HG02885 (cell line): Measurements from ENCODE around the gene TRIM42.

Experiments used
- ATAC-seq: cut with Tn5 transposase; IDR thresholded peaks from one replicate; pipeline ENCODE4 v1.9.1; 2021; ENCODE audit warnings: mild to moderate bottlenecking; ENCODE audit not compliant: unreplicated experiment, poor library complexity

The TRIM42 gene

DNA sequence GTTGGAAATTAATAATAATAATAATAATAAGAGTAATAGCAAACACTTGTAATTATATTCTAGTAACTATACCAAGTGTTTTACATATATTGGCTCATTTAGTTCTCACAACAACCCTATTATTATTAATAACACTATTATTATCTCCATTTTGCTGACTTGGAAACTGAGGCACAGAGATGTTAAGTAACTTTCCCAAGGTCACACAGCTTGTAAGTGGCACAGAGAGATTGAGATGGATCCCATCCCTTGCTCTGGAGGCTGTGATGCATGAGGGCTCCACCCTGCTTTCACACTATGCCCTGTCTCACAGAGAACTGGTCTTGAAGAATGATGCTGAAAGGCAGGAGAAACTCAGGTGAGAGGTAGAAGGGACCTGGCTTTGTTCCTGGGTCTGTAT is 31.9 kb downstream of the TRIM42 start:
- no peak for ATAC-seq

DNA sequence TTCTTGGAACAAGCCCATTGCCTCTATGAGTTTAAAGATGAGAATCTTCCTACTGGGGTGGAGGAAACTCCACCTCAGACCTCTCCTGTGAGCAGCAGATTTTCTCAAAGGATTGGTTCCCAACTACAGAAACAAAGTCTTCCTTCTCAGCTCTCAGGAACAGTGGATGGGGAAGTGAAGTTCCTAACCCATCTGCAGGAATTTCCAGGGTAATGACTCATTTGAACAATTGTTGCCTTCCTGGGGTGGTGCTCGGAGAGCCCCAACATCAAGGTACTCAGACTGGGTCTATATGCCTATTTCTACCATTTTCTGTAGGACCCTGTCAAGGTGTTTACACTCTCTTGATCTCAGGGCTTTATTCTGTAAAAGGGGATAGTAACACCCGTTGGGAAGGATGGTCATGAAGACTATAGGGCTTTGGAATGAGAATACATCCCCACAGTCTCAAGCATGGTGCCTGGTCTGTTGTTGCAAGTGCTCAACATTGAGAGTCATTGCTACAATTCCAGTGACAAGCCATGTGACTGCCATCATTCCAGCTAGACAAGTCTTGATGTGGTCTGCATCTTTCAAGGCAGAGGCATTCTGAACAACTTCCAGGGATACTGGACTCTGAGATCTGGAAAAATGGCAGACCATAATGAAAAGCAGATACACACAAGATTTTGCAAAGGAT is 33.0 kb downstream of the TRIM42 start:
- no peak for ATAC-seq

DNA sequence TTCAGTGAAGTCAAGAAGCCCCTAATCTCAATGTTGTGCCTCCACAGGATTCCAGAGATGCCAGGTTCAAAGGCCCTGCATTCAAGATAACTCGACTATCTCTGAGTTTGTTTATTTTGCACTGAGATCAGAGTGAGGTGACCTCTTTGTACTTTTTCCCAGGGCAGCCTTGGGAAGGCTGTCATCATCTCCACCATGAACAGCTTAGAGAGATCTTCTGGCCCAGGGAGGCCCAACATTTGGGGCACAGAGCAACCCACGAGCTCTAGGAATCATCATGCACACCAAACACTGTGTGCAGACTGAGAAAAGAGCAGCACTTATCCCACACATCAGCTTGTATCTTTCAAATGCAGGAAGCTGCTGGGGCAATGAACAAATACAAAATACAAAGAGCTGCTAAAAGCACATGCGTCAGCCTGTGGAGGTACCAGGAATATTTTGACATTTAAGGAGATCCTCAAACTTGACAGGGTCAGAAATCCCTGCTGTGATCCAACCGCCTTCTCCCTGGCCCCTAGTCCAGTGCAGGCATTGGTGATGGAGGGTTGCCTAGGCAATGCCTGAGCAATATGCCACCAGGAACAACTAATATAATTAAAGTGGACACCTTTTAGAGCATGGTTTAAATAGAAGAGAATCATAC is 33.6 kb downstream of the TRIM42 start:
- ATAC-seq = no peak

DNA sequence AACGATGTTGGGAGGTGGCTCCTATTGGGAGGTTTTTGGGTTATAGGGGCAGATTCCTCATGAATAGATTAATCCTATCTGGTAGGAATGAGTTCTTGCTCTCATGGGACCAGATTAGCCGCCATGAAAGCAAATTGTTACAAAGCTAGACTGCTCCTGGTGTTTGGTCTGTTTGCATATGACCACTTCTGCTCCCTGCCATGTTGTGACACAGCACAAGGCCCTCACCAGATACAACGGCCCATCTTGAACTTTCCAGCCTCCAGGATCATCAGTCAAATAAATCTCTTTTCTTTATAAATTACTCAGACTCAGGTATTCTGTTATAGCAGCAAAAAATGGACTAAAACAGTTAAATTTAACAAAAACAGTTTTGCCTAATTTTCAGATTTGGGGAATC is 34.4 kb downstream of the TRIM42 start:
- no peak for ATAC-seq

DNA sequence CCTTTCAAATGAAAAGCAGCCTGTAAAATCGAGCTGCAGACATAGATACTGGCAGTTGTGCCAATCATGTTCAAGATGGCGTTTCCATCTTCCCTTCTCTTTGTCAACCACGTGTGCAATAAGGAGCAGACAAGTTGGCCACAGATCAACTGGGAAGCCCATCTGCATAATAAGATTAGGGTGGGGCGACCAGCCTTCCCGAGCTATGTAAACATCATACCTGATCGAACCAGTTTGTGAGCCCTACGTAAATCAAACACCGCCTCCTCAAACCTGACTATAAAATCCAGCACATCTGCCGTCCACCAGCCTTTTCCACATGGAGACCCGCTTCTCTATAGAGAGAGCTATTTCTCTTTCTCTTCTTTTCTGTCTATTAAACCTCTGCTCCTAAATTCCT is 37.2 kb downstream of the TRIM42 start:
- ATAC-seq = no peak

DNA sequence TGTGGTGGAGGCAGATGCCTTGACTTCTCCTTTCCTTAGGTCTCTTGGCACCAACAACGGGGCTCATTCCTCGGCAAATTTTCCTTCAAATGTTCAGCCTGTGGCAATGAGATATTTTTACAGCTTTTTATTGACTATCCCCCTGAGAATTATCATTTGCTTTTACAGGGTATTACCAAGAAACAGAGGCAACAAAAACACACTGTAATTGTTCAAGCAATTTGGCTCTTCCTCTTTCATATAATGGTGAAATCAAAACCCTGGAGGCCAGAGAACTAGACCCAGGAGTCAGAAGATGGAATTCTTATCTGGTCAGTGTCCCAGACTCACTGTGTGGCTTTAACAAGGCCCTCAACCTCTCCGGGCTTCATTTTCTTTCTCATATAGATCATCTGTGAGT is 40.1 kb downstream of the TRIM42 start:
- ATAC-seq = no peak

DNA sequence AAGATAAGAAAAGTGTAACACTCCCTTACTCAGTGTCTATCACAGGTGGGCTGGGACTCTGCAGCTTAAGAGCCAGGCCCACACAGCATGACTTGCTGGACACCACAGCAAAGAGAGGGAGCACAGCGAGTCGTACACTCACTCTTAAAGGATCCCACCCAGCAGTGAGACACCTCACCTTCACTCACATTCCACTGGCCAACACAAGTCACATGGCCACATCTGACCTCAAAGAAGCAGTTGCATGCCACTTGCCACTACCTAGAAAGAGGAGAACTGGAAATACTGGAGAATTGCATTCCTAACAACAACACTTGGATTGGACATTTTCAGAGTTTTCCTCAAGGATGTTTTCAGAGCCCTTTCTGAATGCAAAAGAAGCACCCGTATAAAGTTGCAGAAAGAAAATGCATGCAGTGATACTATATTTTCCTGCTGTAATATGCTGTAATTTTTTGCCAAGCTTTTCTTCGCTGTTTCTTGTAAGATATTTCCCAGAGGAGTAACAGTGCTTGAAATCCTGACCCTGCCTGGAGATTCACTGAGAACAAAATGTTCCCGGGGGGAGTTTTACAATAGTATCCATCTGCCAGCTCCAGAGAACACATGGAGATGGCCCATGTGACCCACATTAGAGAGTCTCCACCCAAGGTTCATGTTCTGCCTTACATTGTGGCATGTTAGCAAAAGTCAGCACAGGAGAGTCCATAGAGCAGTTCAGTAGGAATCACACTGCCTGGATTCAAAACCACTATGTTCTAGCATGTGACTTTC is 42.2 kb downstream of the TRIM42 start:
- ATAC-seq = no peak

DNA sequence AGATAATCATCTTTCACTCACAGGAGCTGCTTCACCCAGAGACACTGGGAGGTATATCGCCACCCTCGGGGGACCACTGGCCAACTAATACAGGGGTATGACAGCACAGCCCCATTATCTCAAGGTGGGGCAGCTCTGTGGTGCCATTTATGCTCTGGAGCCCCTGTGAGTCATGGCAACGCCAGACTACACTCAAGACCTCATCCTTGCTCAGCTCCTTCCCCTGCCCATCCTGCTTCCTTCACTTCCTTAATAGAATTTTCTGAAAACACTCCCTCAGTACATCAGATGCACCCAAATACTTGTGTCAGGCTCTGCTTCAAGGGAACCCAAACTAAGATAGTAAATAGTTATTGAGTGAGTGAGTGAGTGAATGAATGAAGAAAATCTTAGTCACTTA is 45.7 kb downstream of the TRIM42 start:
- ATAC-seq = no peak

DNA sequence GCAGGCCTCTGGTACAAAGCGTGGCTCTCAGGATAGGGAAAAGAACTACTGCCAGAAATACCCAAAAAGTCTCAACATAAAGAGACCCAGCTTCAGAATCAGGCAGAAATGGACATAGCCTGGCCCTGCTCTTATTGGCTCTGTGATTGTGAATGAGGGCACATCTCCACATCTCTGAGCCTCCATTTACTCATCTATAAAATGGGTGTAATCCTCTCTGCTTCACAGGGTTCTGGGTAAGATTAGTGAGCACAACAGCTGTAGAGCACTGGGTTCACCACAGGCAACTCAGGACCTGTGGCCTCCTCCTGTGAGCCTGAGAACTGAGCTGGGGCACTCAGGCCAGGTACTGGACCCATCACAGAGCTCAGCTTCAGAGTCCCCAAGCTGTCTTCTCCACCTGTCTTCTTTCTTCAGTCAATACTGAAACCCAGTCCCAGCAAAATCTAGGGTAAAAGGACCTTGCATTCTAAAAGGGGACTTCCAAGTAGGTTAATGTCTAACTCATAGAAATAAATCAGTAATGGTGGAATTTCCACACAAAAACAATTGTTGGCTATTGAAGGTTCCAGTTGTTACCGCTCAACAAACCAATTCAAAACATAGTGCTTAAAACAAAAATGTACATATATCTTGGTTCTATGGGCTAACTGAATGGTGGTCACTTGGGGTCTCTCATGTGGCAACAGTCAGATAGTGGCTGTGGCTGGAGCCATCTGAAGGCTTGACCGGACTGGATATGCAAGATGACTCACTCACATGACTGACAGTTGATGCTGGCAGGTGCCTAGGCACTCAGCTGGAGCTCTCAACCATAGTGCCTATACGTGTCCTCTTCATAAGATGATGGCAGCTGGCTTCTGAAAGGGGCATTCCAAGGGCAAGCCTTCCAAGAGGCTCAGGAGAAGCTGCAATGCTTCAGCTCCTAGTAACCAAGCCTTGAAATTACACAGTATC is 47.3 kb downstream of the TRIM42 start:
- ATAC-seq = peak; percentile 59

DNA sequence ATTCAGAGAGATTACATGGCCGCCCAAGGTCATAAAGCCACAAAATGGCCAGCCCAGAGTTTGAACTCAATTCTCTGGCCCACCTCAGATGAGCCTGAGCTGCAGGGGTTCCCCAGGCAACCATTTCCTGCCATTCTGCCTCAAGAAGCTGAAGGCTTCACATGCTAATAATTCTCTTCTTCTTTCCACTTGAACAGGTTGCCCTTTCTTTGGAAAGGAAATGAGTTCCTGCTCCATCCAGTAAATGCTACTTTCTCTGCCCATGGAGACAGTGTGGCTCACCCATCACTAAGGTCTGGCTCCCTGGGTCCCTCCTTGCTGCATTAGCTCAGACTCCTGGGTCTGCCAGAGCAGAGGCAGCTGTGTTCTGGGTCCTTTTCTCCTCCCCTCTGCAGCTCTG is 48.2 kb downstream of the TRIM42 start:
- no peak for ATAC-seq

DNA sequence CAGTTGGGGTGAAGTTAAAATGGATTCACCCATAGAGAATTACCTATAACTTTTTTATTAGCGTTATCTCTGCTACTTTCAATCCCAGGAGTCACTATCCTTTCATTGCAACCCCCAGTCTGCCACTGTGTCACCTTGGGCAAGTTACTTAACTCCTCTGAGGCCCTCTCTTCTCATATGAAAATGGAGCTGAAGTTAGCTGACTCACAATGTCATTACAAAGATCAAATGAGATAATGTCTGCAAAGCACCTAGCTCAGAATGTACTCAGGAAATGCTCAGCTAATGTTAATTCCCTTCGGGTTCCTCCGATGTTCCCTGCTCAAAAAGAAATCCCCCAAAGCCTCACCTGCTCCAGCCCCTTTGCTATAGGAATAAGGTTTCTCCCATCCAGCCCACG is 50.0 kb downstream of the TRIM42 start:
- ATAC-seq = no peak

DNA sequence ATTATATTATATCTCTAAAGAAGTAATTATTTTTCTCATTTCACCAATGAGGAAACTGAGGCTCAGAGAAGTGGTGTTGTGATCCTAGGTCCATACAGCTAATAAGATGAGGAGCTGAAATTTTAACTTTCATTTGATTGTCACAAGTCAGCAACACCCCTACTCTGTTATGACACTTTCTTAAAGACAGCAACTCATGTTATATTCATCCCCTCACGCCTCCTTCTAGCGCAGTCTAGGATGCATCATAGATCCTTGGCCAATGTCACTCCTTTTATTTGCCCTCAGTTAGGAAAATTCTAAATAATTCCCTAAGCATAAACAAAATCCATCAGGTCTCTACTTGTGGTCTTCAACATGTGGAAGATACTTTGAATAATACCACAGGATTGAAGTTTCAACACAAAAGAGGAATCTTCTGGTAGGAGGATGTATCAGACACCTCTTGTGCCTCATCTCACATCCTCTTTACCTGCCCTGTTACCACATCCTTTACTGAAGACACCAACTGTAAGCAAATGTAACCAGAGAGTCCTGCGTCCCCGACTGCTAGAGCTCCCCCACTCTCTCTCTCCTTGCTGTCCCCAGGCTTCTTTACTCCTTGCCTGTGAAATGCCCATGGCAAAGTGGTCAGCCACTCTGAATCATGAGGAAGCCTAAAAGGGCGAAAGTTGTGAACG is 53.7 kb downstream of the TRIM42 start:
- ATAC-seq = peak; percentile 81

DNA sequence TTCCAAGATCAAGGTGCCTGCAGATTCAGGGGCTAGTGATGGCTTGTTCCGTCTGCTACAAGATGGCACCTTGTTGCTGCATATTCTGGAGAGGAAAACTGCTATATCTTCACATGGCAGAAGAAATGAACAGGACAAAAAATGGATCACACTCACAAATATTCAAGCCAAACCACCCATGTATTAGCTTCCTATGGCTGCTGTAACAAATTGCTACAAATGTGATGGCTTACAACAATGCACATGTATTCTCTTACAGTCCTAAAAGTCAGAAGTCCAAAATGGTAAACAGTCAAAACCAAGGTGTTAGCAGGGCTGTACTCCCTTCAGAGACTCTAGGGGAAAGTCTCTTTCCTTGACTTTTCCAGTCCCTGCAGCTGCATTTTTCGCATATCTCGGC is 55.8 kb downstream of the TRIM42 start:
- no peak for ATAC-seq

DNA sequence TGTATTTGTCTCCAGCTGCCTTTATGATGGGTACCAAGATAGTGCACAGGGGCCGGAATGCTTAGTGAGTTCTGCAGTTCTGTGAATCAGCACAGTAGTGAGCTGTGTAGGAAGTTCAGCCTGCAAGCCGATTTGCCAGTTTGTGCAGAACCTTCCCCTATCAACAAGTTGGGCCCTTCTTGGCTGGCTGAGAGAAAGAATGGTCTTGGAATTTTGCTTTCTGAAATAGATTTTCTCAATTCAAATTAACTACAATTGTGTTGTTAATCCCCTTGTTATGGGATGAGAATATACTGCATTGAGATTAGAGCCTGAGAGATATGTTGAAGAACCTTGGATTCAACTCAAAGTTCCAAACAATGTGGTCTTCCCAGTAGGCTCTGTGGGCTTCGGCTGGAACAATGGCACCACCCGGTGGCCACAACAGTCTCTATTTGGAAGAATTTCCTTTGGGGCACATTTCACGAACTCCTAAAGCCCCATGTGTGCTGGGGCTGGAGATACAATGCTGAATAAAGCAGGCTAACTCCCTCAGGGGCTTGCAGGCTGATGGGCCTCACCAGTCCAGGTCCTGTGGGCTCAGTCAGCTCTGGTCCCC is 59.1 kb downstream of the TRIM42 start:
- ATAC-seq = no peak

DNA sequence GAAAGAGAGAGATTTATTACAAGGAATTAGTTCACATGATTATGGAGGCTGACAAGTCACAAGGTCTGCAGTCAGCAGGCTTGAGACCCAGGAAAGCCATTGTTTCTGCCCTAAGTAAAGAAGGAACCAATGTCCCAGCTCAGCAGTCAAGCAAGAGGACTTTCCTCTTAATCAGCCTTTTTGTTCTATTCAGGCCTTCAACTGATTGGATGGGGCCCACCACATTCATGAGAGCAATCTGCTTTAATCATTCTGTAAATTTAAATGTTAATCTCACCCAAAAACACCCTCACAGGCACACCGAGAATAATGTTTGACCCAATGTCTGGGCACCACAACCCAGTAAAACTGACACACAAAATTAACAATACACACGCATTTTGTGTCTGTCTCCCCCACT is 64.3 kb downstream of the TRIM42 start:
- ATAC-seq = no peak

DNA sequence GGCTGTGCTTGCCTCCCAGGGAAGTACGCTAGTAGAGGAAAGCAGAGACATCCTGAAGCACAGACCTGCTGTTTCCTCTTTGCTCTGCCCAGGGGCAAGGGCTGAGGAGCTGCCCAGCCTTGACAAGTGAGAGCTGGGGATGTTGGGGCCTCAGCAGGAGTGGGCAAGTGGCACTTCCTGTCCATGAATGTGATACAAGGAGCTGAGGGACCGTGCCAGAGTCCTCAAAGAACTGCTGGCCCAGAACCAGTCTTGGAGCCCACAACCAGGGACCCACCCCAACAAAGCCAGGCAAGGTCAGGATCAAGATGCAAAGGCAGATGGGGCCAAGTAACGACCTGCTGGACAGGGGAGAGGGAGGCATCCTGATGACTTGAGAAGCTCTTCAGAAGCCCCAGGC is 70.3 kb downstream of the TRIM42 start:
- no peak for ATAC-seq

DNA sequence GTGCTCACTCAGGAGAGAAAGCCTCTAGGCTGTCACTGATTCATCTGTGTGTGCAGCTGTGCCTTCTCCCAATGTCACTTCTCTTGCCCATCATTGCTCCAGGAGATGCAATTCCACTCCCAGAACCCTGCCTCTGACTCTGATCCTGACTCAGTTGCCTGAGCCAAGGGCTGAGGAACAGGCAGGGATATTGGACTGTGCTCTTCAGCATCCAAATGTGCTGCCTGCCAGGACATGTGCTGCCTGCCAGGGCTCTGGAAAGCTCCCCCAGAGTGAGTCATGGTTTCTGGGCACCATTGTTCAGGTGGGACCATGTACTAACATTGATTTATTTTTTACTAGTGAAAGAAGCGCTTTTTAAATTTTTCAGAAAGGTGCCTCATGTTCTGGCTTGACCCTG is 71.0 kb downstream of the TRIM42 start:
- ATAC-seq = no peak
